ENCODE data around the gene PATJ. TPM values are rescaled to one million over a fixed set of nuclear protein-coding genes. Genes with fewer than 3 reads are reported as not detected.

The PATJ gene
- total and polyA plus RNA-seq, 2 of the 13 experiments (the other 11 are each of a cell fraction or from before 2014, with no cell fraction given): 6.2 to 16.8 TPM

GRCh38 chr1:61898658-61899057 is 156.4 kb downstream of the PATJ start (continued):
- TF ChIP-seq KDM5A (IDR thresholded peaks at IDR 0.05; ENCODE audit: borderline replicate concordance, low read length) (no peak), KAT8 (CRISPR knock-in tag; IDR thresholded peaks at IDR 0.05) (no peak), SNRNP70 (IDR thresholded peaks at IDR 0.05; ENCODE audit: low read depth, low read length) (no peak), ZNF841 (CRISPR knock-in tag; IDR thresholded peaks at IDR 0.05; ENCODE audit: borderline replicate concordance) (no peak)

GRCh38 chr1:61904354-61904753 is 162.1 kb downstream of the PATJ start:
- Histone ChIP-seq H3K27ac (ENCODE audit: extremely low read length, insufficient read depth, low read length) (no peak overlapping the region), H3K4me3 (replicated peaks in 1 of 3; ENCODE audit: insufficient read depth in 1 of 3, low read depth in 2 of 3, low read length in 3 of 3) (no peak overlapping the region), H3K9ac (ENCODE audit: insufficient read depth, low read depth, low read length) (no peak overlapping the region), H2AFZ (ENCODE audit: low read length) (no peak overlapping the region), H3K27me3 (ENCODE audit: control insufficient read depth in 1 of 2, insufficient read depth in 2 of 2, low read length in 2 of 2) (no peaks in the 10 kb centered on the region), H3K4me2 (ENCODE audit: low read depth, low read length) (no peak overlapping the region), H3K9me3 (ENCODE audit: low read length) (no peaks in the 10 kb centered on the region), H4K20me1 (ENCODE audit: insufficient read depth, low read length) (no peaks in the 10 kb centered on the region), H3K36me3 (replicated peaks in 1 of 2; ENCODE audit: control insufficient read depth in 1 of 2, insufficient read depth in 2 of 2, low read length in 2 of 2) (peaks cover 1 to 3% of the 10 kb centered on the region in 2 experiments; a peak in 2 of 5 replicates), H3K4me1 (ENCODE audit: insufficient read depth, low read length) (no peaks in the 10 kb centered on the region), H3K79me2 (ENCODE audit: insufficient read depth, low read length) (no peaks in the 10 kb centered on the region)
- BruUV-seq (replicated peaks): no TSS peak
- WGBS (ENCODE audit: low lambda C conversion rate): 94% methylated on average over 1 of the region's 1 CpG
- intact Hi-C loops (cut with micrococcal nuclease; ENCODE audit: unreplicated experiment): no loop called here
- DNase-seq (ENCODE audit: low spot score) (no peak), FAIRE-seq (no peak), ATAC-seq (no peak)
- in situ Hi-C loops (cut with HindIII; ENCODE audit: extremely low pct_ligation_motif_present, low pct_unique_long_range_greater_than_20kb): no loop called here
- CTCF ChIA-PET (ENCODE audit: low intra/inter-chr PET ratio, low total read pairs): no interaction called here
- POLR2A ChIA-PET: no interaction called here
- no peak for TF ChIP-seq YEATS2 (CRISPR knock-in tag; IDR thresholded peaks at IDR 0.05; ENCODE audit: borderline replicate concordance)
- TF ChIP-seq NFIB (CRISPR knock-in tag; IDR thresholded peaks at IDR 0.05; ENCODE audit: borderline replicate concordance): no peak
- no peak for TF ChIP-seq JUNB (CRISPR knock-in tag; IDR thresholded peaks at IDR 0.05; ENCODE audit: borderline replicate concordance)
- TF ChIP-seq CBX1 (IDR thresholded peaks at IDR 0.05; ENCODE audit: low read depth): no peak
- TF ChIP-seq, protein P1, sequence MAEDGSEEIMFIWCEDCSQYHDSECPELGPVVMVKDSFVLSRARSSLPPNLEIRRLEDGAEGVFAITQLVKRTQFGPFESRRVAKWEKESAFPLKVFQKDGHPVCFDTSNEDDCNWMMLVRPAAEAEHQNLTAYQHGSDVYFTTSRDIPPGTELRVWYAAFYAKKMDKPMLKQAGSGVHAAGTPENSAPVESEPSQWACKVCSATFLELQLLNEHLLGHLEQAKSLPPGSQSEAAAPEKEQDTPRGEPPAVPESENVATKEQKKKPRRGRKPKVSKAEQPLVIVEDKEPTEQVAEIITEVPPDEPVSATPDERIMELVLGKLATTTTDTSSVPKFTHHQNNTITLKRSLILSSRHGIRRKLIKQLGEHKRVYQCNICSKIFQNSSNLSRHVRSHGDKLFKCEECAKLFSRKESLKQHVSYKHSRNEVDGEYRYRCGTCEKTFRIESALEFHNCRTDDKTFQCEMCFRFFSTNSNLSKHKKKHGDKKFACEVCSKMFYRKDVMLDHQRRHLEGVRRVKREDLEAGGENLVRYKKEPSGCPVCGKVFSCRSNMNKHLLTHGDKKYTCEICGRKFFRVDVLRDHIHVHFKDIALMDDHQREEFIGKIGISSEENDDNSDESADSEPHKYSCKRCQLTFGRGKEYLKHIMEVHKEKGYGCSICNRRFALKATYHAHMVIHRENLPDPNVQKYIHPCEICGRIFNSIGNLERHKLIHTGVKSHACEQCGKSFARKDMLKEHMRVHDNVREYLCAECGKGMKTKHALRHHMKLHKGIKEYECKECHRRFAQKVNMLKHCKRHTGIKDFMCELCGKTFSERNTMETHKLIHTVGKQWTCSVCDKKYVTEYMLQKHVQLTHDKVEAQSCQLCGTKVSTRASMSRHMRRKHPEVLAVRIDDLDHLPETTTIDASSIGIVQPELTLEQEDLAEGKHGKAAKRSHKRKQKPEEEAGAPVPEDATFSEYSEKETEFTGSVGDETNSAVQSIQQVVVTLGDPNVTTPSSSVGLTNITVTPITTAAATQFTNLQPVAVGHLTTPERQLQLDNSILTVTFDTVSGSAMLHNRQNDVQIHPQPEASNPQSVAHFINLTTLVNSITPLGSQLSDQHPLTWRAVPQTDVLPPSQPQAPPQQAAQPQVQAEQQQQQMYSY (CRISPR knock-in tag; IDR thresholded peaks at IDR 0.05): no peak
- TF ChIP-seq, protein P2, sequence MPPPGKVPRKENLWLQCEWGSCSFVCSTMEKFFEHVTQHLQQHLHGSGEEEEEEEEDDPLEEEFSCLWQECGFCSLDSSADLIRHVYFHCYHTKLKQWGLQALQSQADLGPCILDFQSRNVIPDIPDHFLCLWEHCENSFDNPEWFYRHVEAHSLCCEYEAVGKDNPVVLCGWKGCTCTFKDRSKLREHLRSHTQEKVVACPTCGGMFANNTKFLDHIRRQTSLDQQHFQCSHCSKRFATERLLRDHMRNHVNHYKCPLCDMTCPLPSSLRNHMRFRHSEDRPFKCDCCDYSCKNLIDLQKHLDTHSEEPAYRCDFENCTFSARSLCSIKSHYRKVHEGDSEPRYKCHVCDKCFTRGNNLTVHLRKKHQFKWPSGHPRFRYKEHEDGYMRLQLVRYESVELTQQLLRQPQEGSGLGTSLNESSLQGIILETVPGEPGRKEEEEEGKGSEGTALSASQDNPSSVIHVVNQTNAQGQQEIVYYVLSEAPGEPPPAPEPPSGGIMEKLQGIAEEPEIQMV (CRISPR knock-in tag; IDR thresholded peaks at IDR 0.05; ENCODE audit: low read depth): no peak
- no peak for TF ChIP-seq MEIS2 (CRISPR knock-in tag; IDR thresholded peaks at IDR 0.05)
- no peak for TF ChIP-seq ZSCAN12 (CRISPR knock-in tag; IDR thresholded peaks at IDR 0.05)
- TF ChIP-seq ZNF510 (CRISPR knock-in tag; IDR thresholded peaks at IDR 0.05; ENCODE audit: low read depth): no peak
- TF ChIP-seq ZBTB1 (CRISPR knock-in tag; IDR thresholded peaks at IDR 0.05; ENCODE audit: borderline replicate concordance): no peak
- TF ChIP-seq, protein P3, sequence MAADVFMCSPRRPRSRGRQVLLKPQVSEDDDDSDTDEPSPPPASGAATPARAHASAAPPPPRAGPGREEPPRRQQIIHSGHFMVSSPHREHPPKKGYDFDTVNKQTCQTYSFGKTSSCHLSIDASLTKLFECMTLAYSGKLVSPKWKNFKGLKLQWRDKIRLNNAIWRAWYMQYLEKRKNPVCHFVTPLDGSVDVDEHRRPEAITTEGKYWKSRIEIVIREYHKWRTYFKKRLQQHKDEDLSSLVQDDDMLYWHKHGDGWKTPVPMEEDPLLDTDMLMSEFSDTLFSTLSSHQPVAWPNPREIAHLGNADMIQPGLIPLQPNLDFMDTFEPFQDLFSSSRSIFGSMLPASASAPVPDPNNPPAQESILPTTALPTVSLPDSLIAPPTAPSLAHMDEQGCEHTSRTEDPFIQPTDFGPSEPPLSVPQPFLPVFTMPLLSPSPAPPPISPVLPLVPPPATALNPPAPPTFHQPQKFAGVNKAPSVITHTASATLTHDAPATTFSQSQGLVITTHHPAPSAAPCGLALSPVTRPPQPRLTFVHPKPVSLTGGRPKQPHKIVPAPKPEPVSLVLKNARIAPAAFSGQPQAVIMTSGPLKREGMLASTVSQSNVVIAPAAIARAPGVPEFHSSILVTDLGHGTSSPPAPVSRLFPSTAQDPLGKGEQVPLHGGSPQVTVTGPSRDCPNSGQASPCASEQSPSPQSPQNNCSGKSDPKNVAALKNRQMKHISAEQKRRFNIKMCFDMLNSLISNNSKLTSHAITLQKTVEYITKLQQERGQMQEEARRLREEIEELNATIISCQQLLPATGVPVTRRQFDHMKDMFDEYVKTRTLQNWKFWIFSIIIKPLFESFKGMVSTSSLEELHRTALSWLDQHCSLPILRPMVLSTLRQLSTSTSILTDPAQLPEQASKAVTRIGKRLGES (CRISPR knock-in tag; IDR thresholded peaks at IDR 0.05; ENCODE audit: borderline replicate concordance): no peak
- TF ChIP-seq NCOA5 (CRISPR knock-in tag; IDR thresholded peaks at IDR 0.05): no peak
- TF ChIP-seq TARDBP (CRISPR knock-in tag; IDR thresholded peaks at IDR 0.05): no peak
